HepG2 (cell line): ENCODE results near the gene AMTN. TPM values are rescaled to one million over a fixed set of nuclear protein-coding genes. Genes with fewer than 3 reads are reported as not detected.

Experiments
- ATAC-seq: fragments of 200-7000 bp; cut with Tn5 transposase; 3 replicates; pipeline ENCODE4 v1.9.1; 2020; ENCODE audit warnings: mild to moderate bottlenecking, moderate library complexity
- BruUV-seq: library from RNA; stranded (reverse); fragments of 400-500 nt; replicated peaks from 2 replicates; lab custom pipeline; 2021; lab: Mats Ljungman, UMichigan
- CTCF ChIA-PET: fragments of 300-600 bp; formaldehyde crosslinking; extraction: SDS; loops from one replicate; lab custom pipeline; 2021; ENCODE audit warnings: low total read pairs, inconsistent platforms, low intra/inter-chr PET ratio; lab: Yijun Ruan, JAX
- POLR2A ChIA-PET: fragments of 350-600 bp; sonication (Branson Sonifier 250); formaldehyde crosslinking; loops from one replicate; lab custom pipeline; 2020; ENCODE audit warnings: antibody characterized with exemption, inconsistent platforms; lab: Yijun Ruan, JAX
- DNase-seq: peaks from one replicate; pipeline ENCODE4 v3.0.0-alpha.2; 2015; ENCODE audit warnings: low spot score
- FAIRE-seq: peaks from 3 replicates; lab custom pipeline; 2011; peaks lifted over from hg19 to GRCh38; lab: Jason Lieb, UNC
- H2AFZ ChIP-seq: one replicate; pipeline ENCODE4 v1.6.1; 2011; ENCODE audit warnings: low read length, inconsistent platforms
- H3K27ac ChIP-seq: fragments of 300-600 bp; 3 replicates; pipeline ENCODE4 v1.8.0; 2011; ENCODE audit warnings: mixed run types, mild to moderate bottlenecking, mixed read lengths, low read length, inconsistent platforms; ENCODE audit not compliant: insufficient read depth; ENCODE audit errors: extremely low read length
- H3K27me3 ChIP-seq, 2 experiments: fragments of 200-600 bp in 1 of 2; 2 replicates in 1 of 2; 3 replicates in 1 of 2; pipeline versions ENCODE4 v1.6.0 to v1.8.0; 2011; ENCODE audit warnings: low read length in 2 of 2, mild to moderate bottlenecking in 2 of 2, moderate library complexity in 2 of 2, inconsistent platforms in 1 of 2; ENCODE audit not compliant: insufficient read depth in 2 of 2, control insufficient read depth in 1 of 2
- H3K36me3 ChIP-seq, 2 experiments: fragments of 200-600 bp in 1 of 2; replicated peaks in 1 of 2; 2 replicates in 1 of 2; 3 replicates in 1 of 2; pipeline versions ENCODE4 v1.5.1 to v1.8.0; 2011; ENCODE audit warnings: low read length in 2 of 2, inconsistent platforms in 1 of 2; ENCODE audit not compliant: insufficient read depth in 2 of 2, control insufficient read depth in 1 of 2
- H3K4me1 ChIP-seq: 2 replicates; pipeline ENCODE4 v1.5.1; 2012; ENCODE audit warnings: low read length, inconsistent platforms; ENCODE audit not compliant: insufficient read depth
- H3K4me2 ChIP-seq: 2 replicates; pipeline ENCODE4 v1.6.0; 2011; ENCODE audit warnings: low read depth, low read length, inconsistent platforms
- H3K4me3 ChIP-seq, 3 experiments: fragments of 200-600 bp in 1 of 3; sonication (generic), shearing (Covaris generic) in 1 of 3; replicated peaks in 1 of 3; 2 replicates each; pipeline ENCODE4 v1.5.1; 2011 to 2016; ENCODE audit warnings: low read length in 3 of 3, inconsistent platforms in 2 of 3, low read depth in 2 of 3, mild to moderate bottlenecking in 2 of 3, control low read depth in 1 of 3, mixed read lengths in 1 of 3; ENCODE audit not compliant: insufficient read depth in 1 of 3
- H3K79me2 ChIP-seq: one replicate; pipeline ENCODE4 v1.6.1; 2011; ENCODE audit warnings: low read length, inconsistent platforms; ENCODE audit not compliant: insufficient read depth
- H3K9ac ChIP-seq: 2 replicates; pipeline ENCODE4 v1.6.0; 2011; ENCODE audit warnings: mild to moderate bottlenecking, low read depth, low read length, inconsistent platforms; ENCODE audit not compliant: insufficient read depth
- H3K9me3 ChIP-seq: 2 replicates; pipeline ENCODE4 v1.5.1; 2012; ENCODE audit warnings: mild to moderate bottlenecking, low read length
- H4K20me1 ChIP-seq: 2 replicates; pipeline ENCODE4 v1.6.0; 2011; ENCODE audit warnings: inconsistent platforms, mild to moderate bottlenecking, low read length, moderate library complexity; ENCODE audit not compliant: insufficient read depth
- CEBPG ChIP-seq: IDR thresholded peaks from 2 replicates; pipeline ENCODE4 v1.6.1; 2016
- TCF7L2 ChIP-seq: IDR thresholded peaks from 2 replicates; pipeline ENCODE4 v1.6.1; 2011; ENCODE audit warnings: mild to moderate bottlenecking, low read depth, low read length, moderate library complexity
- ZNF234 ChIP-seq: sonication (generic); formaldehyde crosslinking; conservative IDR thresholded peaks from 2 replicates; pipeline ENCODE4 v1.5.1; 2020; ENCODE audit warnings: mild to moderate bottlenecking, missing genetic modification reagents
- ZNF432 ChIP-seq: sonication (generic); formaldehyde crosslinking; IDR thresholded peaks from 2 replicates; pipeline ENCODE4 v1.5.0; 2020; ENCODE audit warnings: missing genetic modification reagents, mild to moderate bottlenecking, borderline replicate concordance
- WGBS: methylation state at CpG from one replicate; pipeline ENCODE4 v1.1.6; 2017; ENCODE audit warnings: low lambda C conversion rate; 5-methylcytosine and 5-hydroxymethylcytosine counted together
- in situ Hi-C: cut with HindIII; loops from 2 replicates; pipeline ENCODE4 v1.10.0; 2017; ENCODE audit warnings: low pct_unique_long_range_greater_than_20kb; ENCODE audit not compliant: extremely low pct_ligation_motif_present
- intact Hi-C: fragments of 100-400 bp; cut with micrococcal nuclease; formaldehyde crosslinking; loops from one replicate; pipeline ENCODE4 v1.10.0; 2022; ENCODE audit not compliant: unreplicated experiment
- polyA plus RNA-seq, 8 experiments: library from polyadenylated mRNA; depleted of rRNA in 3 of 8; stranded (reverse) in 7 of 8; unstranded in 1 of 8; fragments of >200 nt; fragmentation: Illumina TruSeq in 4 of 8; extraction: Trizol in 4 of 8; gene quantifications; 2 replicates each; pipeline versions ENCODE4 v1.2.1 to v1.2.3, GENCODE V29; 2011 to 2016; ENCODE audit warnings: low read depth in 4 of 8, missing spikeins in 1 of 8, mixed read lengths in 1 of 8; ENCODE audit not compliant: insufficient read depth in 1 of 8
- total RNA-seq, 5 experiments: library from RNA; depleted of rRNA; stranded (reverse); fragments of >200 nt; fragmentation: Illumina TruSeq; extraction: Trizol; gene quantifications; 2 replicates each; pipeline ENCODE4 v1.2.3, GENCODE V29; 2016; ENCODE audit warnings: low read depth in 1 of 5
- TF ChIP-seq, protein P1 (sequence below): sonication (generic); formaldehyde crosslinking; IDR thresholded peaks from 2 replicates; pipeline ENCODE4 v1.5.0; 2020; ENCODE audit warnings: mild to moderate bottlenecking, missing genetic modification reagents
- TF ChIP-seq, protein P2 (sequence below): sonication (generic); formaldehyde crosslinking; IDR thresholded peaks from 2 replicates; pipeline ENCODE4 v1.4.0; 2020; ENCODE audit warnings: missing genetic modification reagents

AMTN gene
- total and polyA plus RNA-seq, 2 of the 13 experiments (the other 11 are each of a cell fraction or from before 2014, with no cell fraction given), result 0.15 TPM; not detected in 1

DNA sequence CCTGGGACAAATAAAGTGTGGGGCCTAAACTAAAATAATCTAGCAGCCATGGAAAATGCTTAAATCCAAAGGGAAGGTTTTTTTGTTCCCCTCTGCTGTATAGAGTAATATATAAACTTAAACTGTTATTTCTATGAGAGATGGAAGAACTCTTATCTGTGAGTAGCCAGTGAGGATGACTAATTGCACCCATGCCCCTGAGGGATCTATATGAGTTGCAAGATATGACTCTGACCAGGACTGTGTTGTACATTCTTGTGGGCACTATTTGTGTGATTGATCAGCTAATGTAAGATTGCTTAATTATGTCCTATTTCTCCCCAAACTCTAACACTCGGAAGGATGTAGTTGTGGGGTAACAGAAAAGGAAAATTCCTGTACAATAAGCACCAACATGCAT is 38.5 kb downstream of the AMTN start:
- Histone ChIP-seq H3K36me3 (no peaks in the 10 kb centered on the region), H3K4me1 (peaks cover 17% of the 10 kb centered on the region), H2AFZ (no peak overlapping the region), H3K27ac (no peak overlapping the region), H4K20me1 (no peaks in the 10 kb centered on the region), H3K9me3 (peaks cover 8% of the 10 kb centered on the region; the same call in 1 of the 2 replicates), H3K4me3 (no peak overlapping the region), H3K9ac (no peak overlapping the region), H3K79me2 (no peaks in the 10 kb centered on the region), H3K4me2 (no peak overlapping the region), H3K27me3 (no peaks in the 10 kb centered on the region; a peak in 1 of 5 replicates)
- no peak for FAIRE-seq
- 6% methylated on average over 1 of the region's 1 CpG for WGBS
- in situ Hi-C loops (no loop called here), intact Hi-C loops (loop anchor here (5.0 kb wide), 1 partner anchor 1240 kb away; no protein-coding TSS in a partner anchor)
- ChIA-PET CTCF (no interaction called here), POLR2A (no interaction called here)
- DNase-seq, result no peak
- no peak for ATAC-seq
- no TSS peak for BruUV-seq
- no peak for TF ChIP-seq TCF7L2
- TF ChIP-seq ZNF234, result no peak
- TF ChIP-seq, protein P1, sequence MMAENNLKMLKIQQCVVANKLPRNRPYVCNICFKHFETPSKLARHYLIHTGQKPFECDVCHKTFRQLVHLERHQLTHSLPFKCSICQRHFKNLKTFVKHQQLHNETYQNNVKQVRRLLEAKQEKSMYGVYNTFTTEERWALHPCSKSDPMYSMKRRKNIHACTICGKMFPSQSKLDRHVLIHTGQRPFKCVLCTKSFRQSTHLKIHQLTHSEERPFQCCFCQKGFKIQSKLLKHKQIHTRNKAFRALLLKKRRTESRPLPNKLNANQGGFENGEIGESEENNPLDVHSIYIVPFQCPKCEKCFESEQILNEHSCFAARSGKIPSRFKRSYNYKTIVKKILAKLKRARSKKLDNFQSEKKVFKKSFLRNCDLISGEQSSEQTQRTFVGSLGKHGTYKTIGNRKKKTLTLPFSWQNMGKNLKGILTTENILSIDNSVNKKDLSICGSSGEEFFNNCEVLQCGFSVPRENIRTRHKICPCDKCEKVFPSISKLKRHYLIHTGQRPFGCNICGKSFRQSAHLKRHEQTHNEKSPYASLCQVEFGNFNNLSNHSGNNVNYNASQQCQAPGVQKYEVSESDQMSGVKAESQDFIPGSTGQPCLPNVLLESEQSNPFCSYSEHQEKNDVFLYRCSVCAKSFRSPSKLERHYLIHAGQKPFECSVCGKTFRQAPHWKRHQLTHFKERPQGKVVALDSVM, result no peak
- no peak for TF ChIP-seq CEBPG (CRISPR knock-in tag)
- no peak for TF ChIP-seq ZNF432 (CRISPR knock-in tag)
- TF ChIP-seq, protein P2, sequence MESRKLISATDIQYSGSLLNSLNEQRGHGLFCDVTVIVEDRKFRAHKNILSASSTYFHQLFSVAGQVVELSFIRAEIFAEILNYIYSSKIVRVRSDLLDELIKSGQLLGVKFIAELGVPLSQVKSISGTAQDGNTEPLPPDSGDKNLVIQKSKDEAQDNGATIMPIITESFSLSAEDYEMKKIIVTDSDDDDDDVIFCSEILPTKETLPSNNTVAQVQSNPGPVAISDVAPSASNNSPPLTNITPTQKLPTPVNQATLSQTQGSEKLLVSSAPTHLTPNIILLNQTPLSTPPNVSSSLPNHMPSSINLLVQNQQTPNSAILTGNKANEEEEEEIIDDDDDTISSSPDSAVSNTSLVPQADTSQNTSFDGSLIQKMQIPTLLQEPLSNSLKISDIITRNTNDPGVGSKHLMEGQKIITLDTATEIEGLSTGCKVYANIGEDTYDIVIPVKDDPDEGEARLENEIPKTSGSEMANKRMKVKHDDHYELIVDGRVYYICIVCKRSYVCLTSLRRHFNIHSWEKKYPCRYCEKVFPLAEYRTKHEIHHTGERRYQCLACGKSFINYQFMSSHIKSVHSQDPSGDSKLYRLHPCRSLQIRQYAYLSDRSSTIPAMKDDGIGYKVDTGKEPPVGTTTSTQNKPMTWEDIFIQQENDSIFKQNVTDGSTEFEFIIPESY (CRISPR knock-in tag), result no peak
